Fibroblast of lung (primary cell): ENCODE results near the gene CPM.

Source experiments
- EZH2 ChIP-seq: IDR thresholded peaks from 2 replicates; pipeline ENCODE4 v1.5.1; 2012; ENCODE audit warnings: low read length, control low read depth, mild to moderate bottlenecking; ENCODE audit errors: missing control alignments
- TF ChIP-seq, protein P1 (sequence below), 2 donors: IDR thresholded peaks in 1 of 2; conservative IDR thresholded peaks in 1 of 2; 1 replicate in 1 of 2; 2 replicates in 1 of 2; pipeline ENCODE4 v1.5.1; 2011 to 2012; ENCODE audit warnings: low read length in 2 of 2, control low read depth in 1 of 2, inconsistent platforms in 1 of 2, low read depth in 1 of 2, mild to moderate bottlenecking in 1 of 2

DNA sequence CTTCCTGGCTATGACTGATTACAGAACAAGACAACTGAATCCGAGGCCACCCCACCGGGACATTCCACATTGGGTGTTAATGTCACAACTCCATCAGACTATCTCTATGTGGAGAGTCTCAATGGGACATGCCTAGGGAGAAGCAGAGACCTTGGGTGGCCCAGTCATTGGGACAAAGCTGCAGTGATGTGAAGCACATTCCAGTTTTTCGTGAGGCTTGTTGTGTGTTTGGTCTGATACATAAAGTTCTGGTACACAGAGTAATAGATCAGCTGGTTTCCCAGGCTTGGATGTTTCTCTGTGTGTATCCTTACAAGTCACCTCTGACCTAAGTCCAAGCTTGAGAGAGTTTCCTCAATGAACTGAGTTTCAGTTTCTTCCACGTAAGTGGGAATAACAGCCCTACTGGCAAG, 42.3 kb downstream of the CPM start:
- TF ChIP-seq, protein P1, sequence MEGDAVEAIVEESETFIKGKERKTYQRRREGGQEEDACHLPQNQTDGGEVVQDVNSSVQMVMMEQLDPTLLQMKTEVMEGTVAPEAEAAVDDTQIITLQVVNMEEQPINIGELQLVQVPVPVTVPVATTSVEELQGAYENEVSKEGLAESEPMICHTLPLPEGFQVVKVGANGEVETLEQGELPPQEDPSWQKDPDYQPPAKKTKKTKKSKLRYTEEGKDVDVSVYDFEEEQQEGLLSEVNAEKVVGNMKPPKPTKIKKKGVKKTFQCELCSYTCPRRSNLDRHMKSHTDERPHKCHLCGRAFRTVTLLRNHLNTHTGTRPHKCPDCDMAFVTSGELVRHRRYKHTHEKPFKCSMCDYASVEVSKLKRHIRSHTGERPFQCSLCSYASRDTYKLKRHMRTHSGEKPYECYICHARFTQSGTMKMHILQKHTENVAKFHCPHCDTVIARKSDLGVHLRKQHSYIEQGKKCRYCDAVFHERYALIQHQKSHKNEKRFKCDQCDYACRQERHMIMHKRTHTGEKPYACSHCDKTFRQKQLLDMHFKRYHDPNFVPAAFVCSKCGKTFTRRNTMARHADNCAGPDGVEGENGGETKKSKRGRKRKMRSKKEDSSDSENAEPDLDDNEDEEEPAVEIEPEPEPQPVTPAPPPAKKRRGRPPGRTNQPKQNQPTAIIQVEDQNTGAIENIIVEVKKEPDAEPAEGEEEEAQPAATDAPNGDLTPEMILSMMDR (conservative IDR thresholded peaks at IDR 0.05 in 1 of 2, IDR thresholded peaks at IDR 0.05 in 1 of 2; ENCODE audit: low read depth in 1 of 2, low read length in 2 of 2), result no peak
- TF ChIP-seq EZH2, result no peak
